T-cell (primary cell): Measurements from ENCODE around the gene SPDYE4. TPM values are rescaled to one million over a fixed set of nuclear protein-coding genes. Genes with fewer than 3 reads are reported as not detected.

Experiments
- ATAC-seq, 4 experiments: fragments of 200-7000 bp in 3 of 4; fragments of 150-1000 bp in 1 of 4; cut with Tn5 transposase; replicated peaks in 1 of 4; 1 replicate in 3 of 4; 2 replicates in 1 of 4; pipeline ENCODE4 v1.10.0; 2021; ENCODE audit warnings: moderate library complexity in 3 of 4, mild to moderate bottlenecking in 2 of 4, moderate number of reproducible peaks in 1 of 4
- CTCF ChIA-PET, 2 donors: fragments of 300-600 bp; sonication (Branson Sonifier 250); formaldehyde crosslinking; loops; one replicate each; lab custom pipeline; 2022; ENCODE audit warnings: antibody characterized with exemption in 2 of 2; lab: Charles Lee
- POLR2A ChIA-PET, 2 donors: fragments of 300-600 bp; sonication (Branson Sonifier 250); formaldehyde crosslinking; loops; one replicate each; lab custom pipeline; 2022; ENCODE audit warnings: antibody characterized with exemption in 2 of 2; lab: Charles Lee
- DNase-seq, 35 experiments: peaks; one replicate each; pipeline versions ENCODE4 v3.0.0 to v3.0.0-alpha.2; 2013 to 2023
- H3K27ac ChIP-seq: one replicate; pipeline ENCODE4 v1.5.1; 2013; ENCODE audit warnings: low read length
- H3K27me3 ChIP-seq, 2 experiments: replicated peaks in 1 of 2; 1 replicate in 1 of 2; 2 replicates in 1 of 2; pipeline versions ENCODE4 v1.6.1 to v1.7.0; 2013; ENCODE audit warnings: low read length in 1 of 2, mixed read lengths in 1 of 2; ENCODE audit not compliant: control insufficient read depth in 2 of 2, insufficient read depth in 2 of 2; ENCODE audit errors: extremely low read depth in 1 of 2
- H3K36me3 ChIP-seq, 2 donors: 1 replicate in 1 of 2; 2 replicates in 1 of 2; pipeline versions ENCODE4 v1.6.1 to v1.7.0; 2013; ENCODE audit warnings: low read length in 1 of 2; ENCODE audit not compliant: control insufficient read depth in 2 of 2, insufficient read depth in 1 of 2; ENCODE audit errors: extremely low read depth in 1 of 2
- H3K4me1 ChIP-seq, 2 experiments: 1 replicate in 1 of 2; 2 replicates in 1 of 2; pipeline versions ENCODE4 v1.6.1 to v1.7.0; 2013; ENCODE audit warnings: low read length in 2 of 2, mixed read lengths in 1 of 2; ENCODE audit not compliant: insufficient read depth in 2 of 2, control insufficient read depth in 1 of 2; ENCODE audit errors: extremely low read depth in 1 of 2
- H3K4me3 ChIP-seq, 2 donors: 1 replicate in 1 of 2; 2 replicates in 1 of 2; pipeline versions ENCODE4 v1.5.1 to v1.7.0; 2013; ENCODE audit warnings: mild to moderate bottlenecking in 2 of 2, low read length in 1 of 2, moderate library complexity in 1 of 2; ENCODE audit not compliant: control insufficient read depth in 1 of 2; ENCODE audit errors: extremely low read depth in 1 of 2
- H3K9me3 ChIP-seq: 2 replicates; pipeline ENCODE4 v1.7.0; 2013
- H3K27ac Mint-ChIP-seq, 2 donors: one replicate each; pipeline ENCODE4 v1.8.0; 2020 to 2021; ENCODE audit warnings: mild to moderate bottlenecking in 2 of 2, mixed read lengths in 2 of 2
- H3K27me3 Mint-ChIP-seq, 2 donors: one replicate each; pipeline ENCODE4 v1.8.0; 2021 to 2022; ENCODE audit warnings: mixed read lengths in 2 of 2
- H3K36me3 Mint-ChIP-seq: one replicate; pipeline ENCODE4 v1.8.0; 2021; ENCODE audit warnings: mixed read lengths
- H3K4me1 Mint-ChIP-seq, 3 donors: one replicate each; pipeline ENCODE4 v1.8.0; 2020 to 2022; ENCODE audit warnings: mixed read lengths in 3 of 3, mild to moderate bottlenecking in 1 of 3
- H3K4me3 Mint-ChIP-seq, 3 donors: one replicate each; pipeline ENCODE4 v1.8.0; 2020 to 2022; ENCODE audit warnings: mild to moderate bottlenecking in 3 of 3, mixed read lengths in 3 of 3, moderate library complexity in 3 of 3
- H3K9me3 Mint-ChIP-seq, 3 donors: one replicate each; pipeline ENCODE4 v1.8.0; 2020 to 2022; ENCODE audit warnings: mixed read lengths in 3 of 3
- WGBS: methylation state at CpG from one replicate; pipeline ENCODE4 v1.1.5; 2013; ENCODE audit warnings: missing lambda C conversion rate; ENCODE audit not compliant: insufficient coverage; 5-methylcytosine and 5-hydroxymethylcytosine counted together
- total RNA-seq, 35 experiments: library from RNA in 6 of 35; stranded (reverse) in 6 of 35; fragments of 120-200 nt in 1 of 35; gene quantifications; one replicate each; pipeline versions ENCODE4 v1.2.1 to v1.2.4 and lab custom pipeline; 2013 to 2026

SPDYE4 gene
- total RNA-seq, 5 donors from 2014 or later (not counting 1 experiment from before 2014, with no cell fraction given): not detected

DNA sequence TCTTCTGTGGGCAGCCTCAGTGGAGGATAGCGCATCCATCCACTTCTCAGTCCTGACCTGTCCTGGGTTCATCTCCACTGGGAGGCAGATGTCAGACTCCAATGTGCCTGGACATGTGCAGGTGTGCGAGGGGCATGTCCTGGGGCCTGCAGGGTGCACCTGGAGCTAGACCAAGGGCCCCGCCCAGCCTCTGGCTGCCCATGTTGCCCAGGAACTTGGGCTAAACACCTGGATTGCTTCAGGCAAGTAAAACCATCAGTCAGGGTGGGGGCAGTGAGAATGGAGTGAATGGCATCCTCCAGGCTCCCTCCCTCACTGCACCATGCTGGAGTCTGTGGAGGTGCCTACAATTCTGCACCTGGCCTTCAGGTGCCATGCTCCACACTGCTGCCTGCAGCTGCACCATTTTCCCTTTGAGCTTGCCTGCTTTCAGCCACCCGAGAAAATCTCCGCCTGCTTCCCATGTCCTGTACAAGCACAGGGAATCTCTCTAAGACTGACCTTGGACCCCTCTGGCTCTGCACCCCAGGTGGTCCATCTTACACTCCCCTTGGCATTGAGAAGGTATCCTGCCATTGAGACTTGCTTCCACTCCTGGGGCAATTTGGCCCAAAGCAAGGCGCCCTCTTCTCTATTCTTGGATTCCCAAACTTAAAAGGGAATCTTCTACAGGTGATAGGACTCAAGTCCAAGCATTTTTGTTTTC lies 42.9 kb upstream of the SPDYE4 start:
- no peak for DNase-seq
- H3K27me3 ChIP-seq: peaks cover 0 to 4% of the 10 kb centered on the region in 2 experiments
- Mint-ChIP-seq H3K36me3 (no peaks in the 10 kb centered on the region), H3K27ac (no peak overlapping the region), H3K27me3 (peaks cover 0 to 4% of the 10 kb centered on the region in 2 donors), H3K4me1 (peaks cover 0 to 4% (median 1%) of the 10 kb centered on the region in 3 donors), H3K4me3 (no peak overlapping the region), H3K9me3 (no peaks in the 10 kb centered on the region)
- 91% methylated on average over 5 of the region's 6 CpGs for WGBS
- H3K9me3 ChIP-seq: no peaks in the 10 kb centered on the region
- peaks cover 0 to 8% of the 10 kb centered on the region in 2 donors for H3K36me3 ChIP-seq
- ChIA-PET CTCF (no interaction called here), POLR2A (no interaction called here)
- H3K4me3 ChIP-seq: no peak overlapping the region
- no peak for ATAC-seq
- peaks cover 0 to 4% of the 10 kb centered on the region in 2 experiments for H3K4me1 ChIP-seq
- no peak overlapping the region for H3K27ac ChIP-seq

- peaks cover 0 to 11% of the 10 kb centered on the region in 2 donors for H3K36me3 ChIP-seq
- no peak for ATAC-seq
- Mint-ChIP-seq H3K36me3 (no peaks in the 10 kb centered on the region), H3K4me3 (no peak overlapping the region), H3K9me3 (no peaks in the 10 kb centered on the region), H3K27me3 (peaks cover 0 to 4% of the 10 kb centered on the region in 2 donors), H3K4me1 (no peaks in the 10 kb centered on the region), H3K27ac (no peak overlapping the region)
- ChIA-PET POLR2A (no interaction called here), CTCF (interaction anchor here in 1 of 2 donors (1.0 kb wide), 1 partner anchor 197 kb away, joined by 3 read pairs; no protein-coding TSS in a partner anchor)
- no peak overlapping the region for H3K27ac ChIP-seq
- no CpG with 5 or more reads among the region's 2 CpGs for WGBS
- no peak for DNase-seq
- peaks cover 0 to 4% of the 10 kb centered on the region in 2 experiments for H3K27me3 ChIP-seq
- H3K4me3 ChIP-seq: no peak overlapping the region
- H3K4me1 ChIP-seq: no peaks in the 10 kb centered on the region
- no peaks in the 10 kb centered on the region for H3K9me3 ChIP-seq
These were observed 42.3 kb upstream of the SPDYE4 start for GRCh38 chr17:8800656-8801055.

GRCh38 chr17:8799570-8800212 lies 41.3 kb upstream of the SPDYE4 start:
- peaks cover 0 to 7% of the 10 kb centered on the region in 2 experiments for H3K27me3 ChIP-seq
- ChIA-PET POLR2A (no interaction called here), CTCF (interaction anchor here (0.5 to 1.1 kb wide), 4 partner anchors 16 to 198 kb away, joined by 3 read pairs; no protein-coding TSS in a partner anchor)
- no peaks in the 10 kb centered on the region for H3K9me3 ChIP-seq
- WGBS: 74% methylated on average over 5 of the region's 15 CpGs
- H3K4me1 Mint-ChIP-seq: no peaks in the 10 kb centered on the region
- H3K4me1 ChIP-seq: no peaks in the 10 kb centered on the region
- H3K4me3 Mint-ChIP-seq: no peak overlapping the region
- peaks cover 0 to 4% of the 10 kb centered on the region in 2 donors for H3K27me3 Mint-ChIP-seq
- no peak overlapping the region for H3K27ac ChIP-seq
- no peaks in the 10 kb centered on the region for H3K36me3 Mint-ChIP-seq
- H3K9me3 Mint-ChIP-seq: no peaks in the 10 kb centered on the region
- DNase-seq (no peak), ATAC-seq (no peak)
- no peak overlapping the region for H3K27ac Mint-ChIP-seq
- H3K4me3 ChIP-seq: no peak overlapping the region
- peaks cover 0 to 11% of the 10 kb centered on the region in 2 donors for H3K36me3 ChIP-seq

DNA sequence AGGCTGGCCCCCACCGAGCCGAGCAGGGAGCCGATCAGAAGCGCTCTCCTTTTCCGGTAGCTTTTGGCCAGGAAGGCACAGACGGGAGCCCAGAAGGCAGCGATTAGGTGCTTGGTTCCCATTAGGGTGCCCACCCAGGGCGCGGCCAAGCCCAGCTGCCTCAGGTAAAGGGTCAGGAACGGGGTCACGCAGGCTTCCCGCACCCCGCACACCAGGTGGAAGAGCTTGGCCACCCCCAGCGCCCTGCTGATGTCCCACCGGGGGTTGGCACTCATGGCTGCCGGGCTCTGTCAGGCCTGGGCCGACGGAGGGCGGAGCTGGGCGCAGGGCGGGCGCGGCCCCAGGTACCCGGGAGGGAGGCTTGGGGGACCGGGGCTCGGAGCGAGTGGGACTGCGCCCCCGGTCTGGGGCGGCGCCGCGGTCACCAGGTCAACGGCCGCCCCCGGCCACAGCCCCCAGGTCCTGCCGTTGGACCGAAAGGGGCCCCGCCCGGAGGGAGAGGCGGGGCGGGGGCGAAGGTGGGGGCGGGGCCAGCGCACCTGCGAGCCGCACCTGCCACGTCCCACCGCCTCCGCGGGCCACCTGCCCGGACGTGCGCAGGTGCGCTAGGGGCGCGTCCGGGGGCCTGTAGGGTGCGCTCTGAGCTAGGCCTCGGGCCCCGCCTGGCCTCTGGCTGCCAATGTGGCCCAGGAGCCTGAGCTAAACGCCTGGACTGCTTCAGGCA lies 40.7 kb upstream of the SPDYE4 start, which contains the start of gene MFSD6L:
Gene MFSD6L (minus strand): TSS at position 520 of the 724 bp plus-strand sequence. CDS start 245 bp downstream, at position 275.
- ATAC-seq (no peak), DNase-seq (peak in 3 of 35 experiments; percentile 5 to 20 (median 13))
- Mint-ChIP-seq H3K27me3 (peaks cover 0 to 4% of the 10 kb centered on the region in 2 donors), H3K4me3 (no peak within 1 kb of the TSS), H3K27ac (no peak within 1 kb of the TSS), H3K9me3 (no peaks in the 10 kb centered on the region), H3K4me1 (no peaks in the 10 kb centered on the region), H3K36me3 (no peaks in the 10 kb centered on the region)
- H3K27ac ChIP-seq: no peak within 1 kb of the TSS
- CTCF ChIA-PET: interaction anchor here (0.5 to 1.1 kb wide), 4 partner anchors 16 to 348 kb away, joined by 3 read pairs; no protein-coding TSS in a partner anchor
- peaks cover 0 to 11% of the 10 kb centered on the region in 2 donors for H3K36me3 ChIP-seq
- no peaks in the 10 kb centered on the region for H3K4me1 ChIP-seq
- H3K9me3 ChIP-seq: no peaks in the 10 kb centered on the region
- WGBS: 81% methylated on average over 45 of the region's 62 CpGs
- POLR2A ChIA-PET: no interaction called here
- H3K4me3 ChIP-seq: no peak within 1 kb of the TSS
- peaks cover 0 to 7% of the 10 kb centered on the region in 2 experiments for H3K27me3 ChIP-seq

DNA sequence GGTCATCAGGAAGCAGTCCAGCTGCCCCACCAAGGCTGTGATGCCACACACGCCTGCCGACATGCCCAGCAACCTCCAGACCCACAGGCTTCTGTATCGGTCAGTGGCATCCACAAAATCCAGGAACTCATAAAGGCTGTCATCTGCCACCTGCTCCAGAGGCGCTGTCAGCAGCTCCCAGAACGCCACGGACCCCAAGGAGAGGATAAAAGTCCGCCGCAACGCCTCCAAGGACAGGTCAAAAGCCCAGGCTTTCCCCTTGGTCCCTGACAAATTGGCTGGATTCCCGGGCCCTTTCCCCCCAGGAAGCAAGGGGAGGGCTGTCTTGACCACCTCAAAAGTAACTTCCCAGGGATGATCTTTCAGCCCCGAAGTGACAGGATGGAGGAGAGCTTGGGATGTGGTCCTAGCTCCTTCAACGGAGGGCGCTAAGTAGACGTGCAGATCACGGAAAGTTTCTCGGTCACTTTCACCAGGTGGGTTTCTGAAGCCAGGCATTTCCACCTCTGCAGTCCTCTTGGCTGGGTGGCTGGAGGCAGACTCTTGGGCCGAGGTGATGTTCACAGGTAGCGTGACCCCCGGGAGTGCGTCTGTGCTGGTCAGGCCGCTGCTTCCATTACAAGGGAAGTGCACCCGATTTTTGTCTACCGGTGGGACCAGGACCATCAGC lies 40.0 kb upstream of the SPDYE4 start:
- H3K4me3 ChIP-seq: no peak overlapping the region
- H3K27ac ChIP-seq: no peak overlapping the region
- peaks cover 0 to 4% of the 10 kb centered on the region in 2 donors for H3K27me3 Mint-ChIP-seq
- H3K4me1 ChIP-seq: no peaks in the 10 kb centered on the region
- no peak overlapping the region for H3K27ac Mint-ChIP-seq
- WGBS: 90% methylated on average over 22 of the region's 23 CpGs
- H3K4me1 Mint-ChIP-seq: no peaks in the 10 kb centered on the region
- ChIA-PET CTCF (no interaction called here), POLR2A (no interaction called here)
- H3K4me3 Mint-ChIP-seq: no peak overlapping the region
- H3K36me3 Mint-ChIP-seq: no peaks in the 10 kb centered on the region
- H3K9me3 ChIP-seq: no peaks in the 10 kb centered on the region
- DNase-seq (no peak), ATAC-seq (no peak)
- H3K36me3 ChIP-seq: peaks cover 0 to 11% of the 10 kb centered on the region in 2 donors
- peaks cover 0 to 7% of the 10 kb centered on the region in 2 experiments for H3K27me3 ChIP-seq
- H3K9me3 Mint-ChIP-seq: no peaks in the 10 kb centered on the region
